Measurements from ENCODE around the gene MORN3. TPM values are rescaled to one million over a fixed set of nuclear protein-coding genes. Genes with fewer than 3 reads are reported as not detected.

MORN3 gene
- total and polyA plus RNA-seq, 2 donors (not counting 1 experiment from before 2014, with no cell fraction given): 0.22 to 1.3 TPM

DNA sequence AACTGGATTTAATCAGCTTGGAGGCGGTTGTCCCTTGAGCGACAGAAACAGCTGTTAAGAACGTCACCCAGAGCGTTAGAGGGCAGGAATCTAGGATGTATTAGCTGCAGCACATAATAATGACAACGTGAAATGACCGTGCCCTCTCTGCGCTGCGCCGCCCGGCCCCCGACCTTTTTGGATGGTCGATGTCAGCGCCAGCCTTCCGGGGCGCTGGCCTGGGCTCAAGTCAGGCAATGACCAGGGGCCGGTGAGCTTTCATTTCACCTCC lies 42.7 kb upstream of the MORN3 start:
- H3K36me3 ChIP-seq (replicated peaks in 1 of 2; ENCODE audit: control extremely low read depth in 1 of 2, control insufficient read depth in 1 of 2, extremely low read depth in 1 of 2, insufficient read depth in 2 of 2, low read length in 1 of 2): no peaks in the 10 kb centered on the region
- CTCF ChIA-PET: interaction anchor here (0.6 to 5.1 kb wide), 18 partner anchors 9 to 312 kb away, joined by 3 to 60 read pairs (median 4); partner anchors contain the start of genes ORAI1, RHOF and RNF34
- H3K9me3 ChIP-seq (ENCODE audit: control extremely low read depth in 1 of 3, control insufficient read depth in 2 of 3, insufficient read depth in 1 of 3, low read length in 2 of 3): no peaks in the 10 kb centered on the region
- peaks cover 22 to 28% of the 10 kb centered on the region in 2 donors for H3K4me1 ChIP-seq (ENCODE audit: control insufficient read depth in 2 of 2, insufficient read depth in 2 of 2, low read length in 2 of 2)
- Mint-ChIP-seq H3K27me3 (no peaks in the 10 kb centered on the region), H3K4me3 (peak overlapping the region; percentile 92), H3K27ac (peak overlapping the region; percentile 89), H3K4me1 (peaks cover 25% of the 10 kb centered on the region), H3K9me3 (ENCODE audit: insufficient read depth) (no peaks in the 10 kb centered on the region)
- H3K79me2 ChIP-seq (ENCODE audit: control insufficient read depth, insufficient read depth, low read length): peaks cover 8% of the 10 kb centered on the region
- peak overlapping the region; percentile 80 for H3K9ac ChIP-seq (ENCODE audit: low read length)
- H2AFZ ChIP-seq (ENCODE audit: insufficient read depth, low read depth, low read length, poor library complexity, severe bottlenecking): peak overlapping the region; percentile 89
- WGBS (ENCODE audit: insufficient coverage): under 1% methylated on average over 16 of the region's 16 CpGs
- peak overlapping the region; percentile 83 to 97 (median 89) for H3K4me3 ChIP-seq (ENCODE audit: control extremely low read depth in 1 of 5, extremely low read depth in 1 of 5, insufficient read depth in 1 of 5, low read depth in 2 of 5, low read length in 4 of 5)
- peak overlapping the region; percentile 48 to 63 for H3K27ac ChIP-seq (ENCODE audit: low read length in 2 of 2)
- H3K27me3 ChIP-seq (replicated peaks in 1 of 4; ENCODE audit: control extremely low read depth in 1 of 4, control insufficient read depth in 3 of 4, insufficient read depth in 4 of 4, low read length in 3 of 4): no peaks in the 10 kb centered on the region
- POLR2A ChIA-PET: interaction anchor here (0.9 to 1.4 kb wide), 7 partner anchors 69 to 100 kb away, joined by 3 to 5 read pairs (median 3); partner anchors contain the start of gene RHOF
- DNase-seq (no peak), ATAC-seq (ENCODE audit: low read depth) (peak; percentile 12)
- intact Hi-C loops (cut with micrococcal nuclease): loop anchor here (1.0 to 5.0 kb wide), 6 partner anchors 15 to 177 kb away; partner anchors contain the start of genes ORAI1 and PSMD9
- TF ChIP-seq, protein P1, sequence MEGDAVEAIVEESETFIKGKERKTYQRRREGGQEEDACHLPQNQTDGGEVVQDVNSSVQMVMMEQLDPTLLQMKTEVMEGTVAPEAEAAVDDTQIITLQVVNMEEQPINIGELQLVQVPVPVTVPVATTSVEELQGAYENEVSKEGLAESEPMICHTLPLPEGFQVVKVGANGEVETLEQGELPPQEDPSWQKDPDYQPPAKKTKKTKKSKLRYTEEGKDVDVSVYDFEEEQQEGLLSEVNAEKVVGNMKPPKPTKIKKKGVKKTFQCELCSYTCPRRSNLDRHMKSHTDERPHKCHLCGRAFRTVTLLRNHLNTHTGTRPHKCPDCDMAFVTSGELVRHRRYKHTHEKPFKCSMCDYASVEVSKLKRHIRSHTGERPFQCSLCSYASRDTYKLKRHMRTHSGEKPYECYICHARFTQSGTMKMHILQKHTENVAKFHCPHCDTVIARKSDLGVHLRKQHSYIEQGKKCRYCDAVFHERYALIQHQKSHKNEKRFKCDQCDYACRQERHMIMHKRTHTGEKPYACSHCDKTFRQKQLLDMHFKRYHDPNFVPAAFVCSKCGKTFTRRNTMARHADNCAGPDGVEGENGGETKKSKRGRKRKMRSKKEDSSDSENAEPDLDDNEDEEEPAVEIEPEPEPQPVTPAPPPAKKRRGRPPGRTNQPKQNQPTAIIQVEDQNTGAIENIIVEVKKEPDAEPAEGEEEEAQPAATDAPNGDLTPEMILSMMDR (IDR thresholded peaks at IDR 0.05): no peak
- TF ChIP-seq EZH2 (IDR thresholded peaks at IDR 0.05; ENCODE audit: borderline replicate concordance, insufficient read depth, low read depth, low read length, poor library complexity, severe bottlenecking): no peak
- H4K20me1 ChIP-seq (ENCODE audit: control insufficient read depth, insufficient read depth, low read length, poor library complexity, severe bottlenecking): no peaks in the 10 kb centered on the region
- H3K4me2 ChIP-seq (replicated peaks; ENCODE audit: low read depth, low read length, poor library complexity, severe bottlenecking): peak overlapping the region; percentile 92

Measured in B cell (primary cell).